Activated CD4-positive, CD25-positive, alpha-beta regulatory T cell treated with anti-CD3 and anti-CD28 coated beads, Interleukin-2, amount 50 U/mL, for 72 hours (primary cell): ENCODE results near the gene ATP8A2.

Experiments used
- DNase-seq: peaks from one replicate; pipeline ENCODE4 v3.0.0; 2021

Gene ATP8A2

GRCh38 chr13:25738342-25739196 lies 366.8 kb downstream of the ATP8A2 start:
- DNase-seq: no peak

- DNase-seq: no peak
These were observed 367.6 kb downstream of the ATP8A2 start for GRCh38 chr13:25739376-25739775.

- DNase-seq: no peak
These were observed 370.0 kb downstream of the ATP8A2 start for GRCh38 chr13:25741796-25742195.

GRCh38 chr13:25742220-25742619 lies 370.4 kb downstream of the ATP8A2 start:
- no peak for DNase-seq

GRCh38 chr13:25743421-25743820 lies 371.6 kb downstream of the ATP8A2 start:
- no peak for DNase-seq

GRCh38 chr13:25744178-25744577 lies 372.4 kb downstream of the ATP8A2 start:
- no peak for DNase-seq

- no peak for DNase-seq
These were observed 374.4 kb downstream of the ATP8A2 start for GRCh38 chr13:25746131-25746530.

- no peak for DNase-seq
These were observed 381.3 kb downstream of the ATP8A2 start for GRCh38 chr13:25752957-25753551.

- no peak for DNase-seq
These were observed 382.2 kb downstream of the ATP8A2 start for GRCh38 chr13:25753976-25754375.

- DNase-seq: no peak
These were observed 384.5 kb downstream of the ATP8A2 start for GRCh38 chr13:25756251-25756650.

GRCh38 chr13:25756912-25757311 lies 385.1 kb downstream of the ATP8A2 start:
- DNase-seq: no peak

- no peak for DNase-seq
These were observed 389.3 kb downstream of the ATP8A2 start for GRCh38 chr13:25761041-25761440.

GRCh38 chr13:25762281-25762680 lies 390.5 kb downstream of the ATP8A2 start:
- DNase-seq: no peak

- DNase-seq: no peak
These were observed 391.1 kb downstream of the ATP8A2 start for GRCh38 chr13:25762795-25763377.

- DNase-seq: no peak
These were observed 392.6 kb downstream of the ATP8A2 start for GRCh38 chr13:25764378-25764777.

- DNase-seq: no peak
These were observed 393.5 kb downstream of the ATP8A2 start for GRCh38 chr13:25765266-25765665.

- no peak for DNase-seq
These were observed 394.8 kb downstream of the ATP8A2 start for GRCh38 chr13:25766576-25766975.

- DNase-seq: no peak
These were observed 395.2 kb downstream of the ATP8A2 start for GRCh38 chr13:25766991-25767390.

- no peak for DNase-seq
These were observed 396.6 kb downstream of the ATP8A2 start for GRCh38 chr13:25768376-25768775.

GRCh38 chr13:25768838-25769237 lies 397.1 kb downstream of the ATP8A2 start:
- no peak for DNase-seq

- DNase-seq: no peak
These were observed 398.8 kb downstream of the ATP8A2 start for GRCh38 chr13:25770601-25771000.

GRCh38 chr13:25771202-25771601 lies 399.4 kb downstream of the ATP8A2 start:
- no peak for DNase-seq

- DNase-seq: no peak
These were observed 400.1 kb downstream of the ATP8A2 start for GRCh38 chr13:25771641-25772478.
